ENCODE results near the gene TP53I13.

- TF ChIP-seq POLR2AphosphoS5 (IDR thresholded peaks at IDR 0.05) (no peak), CTCF (IDR thresholded peaks at IDR 0.05) (no peak), POLR2A (IDR thresholded peaks at IDR 0.05) (no peak)
Observed at GRCh38 chr17:29557085-29557738, 11.3 kb upstream of the TP53I13 start.

Data from suprapubic skin (tissue), 4 donors.